OCI-LY1 (cell line): ENCODE measurements around the gene SYNPO2.

Experiments
- EZH2 ChIP-seq: fragments of 200-600 bp; sonication (generic), shearing (Covaris generic); IDR thresholded peaks from 2 replicates; pipeline ENCODE4 v1.8.0; 2017; ENCODE audit warnings: borderline replicate concordance, mixed run types, mild to moderate bottlenecking, antibody characterized with exemption, low read length, moderate library complexity, mixed read lengths
- TF ChIP-seq, protein P1 (sequence below): fragments of 200-600 bp; sonication (generic), shearing (Covaris generic); IDR thresholded peaks from 2 replicates; pipeline ENCODE4 v1.5.1; 2017; ENCODE audit warnings: mild to moderate bottlenecking, antibody characterized with exemption, low read length, moderate library complexity, mixed read lengths

GRCh38 chr4:118915468-118915867 is 26.8 kb downstream of the SYNPO2 start:
- TF ChIP-seq, protein P1, sequence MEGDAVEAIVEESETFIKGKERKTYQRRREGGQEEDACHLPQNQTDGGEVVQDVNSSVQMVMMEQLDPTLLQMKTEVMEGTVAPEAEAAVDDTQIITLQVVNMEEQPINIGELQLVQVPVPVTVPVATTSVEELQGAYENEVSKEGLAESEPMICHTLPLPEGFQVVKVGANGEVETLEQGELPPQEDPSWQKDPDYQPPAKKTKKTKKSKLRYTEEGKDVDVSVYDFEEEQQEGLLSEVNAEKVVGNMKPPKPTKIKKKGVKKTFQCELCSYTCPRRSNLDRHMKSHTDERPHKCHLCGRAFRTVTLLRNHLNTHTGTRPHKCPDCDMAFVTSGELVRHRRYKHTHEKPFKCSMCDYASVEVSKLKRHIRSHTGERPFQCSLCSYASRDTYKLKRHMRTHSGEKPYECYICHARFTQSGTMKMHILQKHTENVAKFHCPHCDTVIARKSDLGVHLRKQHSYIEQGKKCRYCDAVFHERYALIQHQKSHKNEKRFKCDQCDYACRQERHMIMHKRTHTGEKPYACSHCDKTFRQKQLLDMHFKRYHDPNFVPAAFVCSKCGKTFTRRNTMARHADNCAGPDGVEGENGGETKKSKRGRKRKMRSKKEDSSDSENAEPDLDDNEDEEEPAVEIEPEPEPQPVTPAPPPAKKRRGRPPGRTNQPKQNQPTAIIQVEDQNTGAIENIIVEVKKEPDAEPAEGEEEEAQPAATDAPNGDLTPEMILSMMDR, result no peak
- TF ChIP-seq EZH2, result no peak
